NCI-H2196 (cell line): ENCODE results near the gene TSPAN7.

Source experiments
- DNase-seq: peaks from one replicate; lab custom pipeline; 2025; ENCODE audit not compliant: unreplicated experiment; lab: John Stamatoyannopoulos, UW

The TSPAN7 gene, protein sequence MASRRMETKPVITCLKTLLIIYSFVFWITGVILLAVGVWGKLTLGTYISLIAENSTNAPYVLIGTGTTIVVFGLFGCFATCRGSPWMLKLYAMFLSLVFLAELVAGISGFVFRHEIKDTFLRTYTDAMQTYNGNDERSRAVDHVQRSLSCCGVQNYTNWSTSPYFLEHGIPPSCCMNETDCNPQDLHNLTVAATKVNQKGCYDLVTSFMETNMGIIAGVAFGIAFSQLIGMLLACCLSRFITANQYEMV

DNA sequence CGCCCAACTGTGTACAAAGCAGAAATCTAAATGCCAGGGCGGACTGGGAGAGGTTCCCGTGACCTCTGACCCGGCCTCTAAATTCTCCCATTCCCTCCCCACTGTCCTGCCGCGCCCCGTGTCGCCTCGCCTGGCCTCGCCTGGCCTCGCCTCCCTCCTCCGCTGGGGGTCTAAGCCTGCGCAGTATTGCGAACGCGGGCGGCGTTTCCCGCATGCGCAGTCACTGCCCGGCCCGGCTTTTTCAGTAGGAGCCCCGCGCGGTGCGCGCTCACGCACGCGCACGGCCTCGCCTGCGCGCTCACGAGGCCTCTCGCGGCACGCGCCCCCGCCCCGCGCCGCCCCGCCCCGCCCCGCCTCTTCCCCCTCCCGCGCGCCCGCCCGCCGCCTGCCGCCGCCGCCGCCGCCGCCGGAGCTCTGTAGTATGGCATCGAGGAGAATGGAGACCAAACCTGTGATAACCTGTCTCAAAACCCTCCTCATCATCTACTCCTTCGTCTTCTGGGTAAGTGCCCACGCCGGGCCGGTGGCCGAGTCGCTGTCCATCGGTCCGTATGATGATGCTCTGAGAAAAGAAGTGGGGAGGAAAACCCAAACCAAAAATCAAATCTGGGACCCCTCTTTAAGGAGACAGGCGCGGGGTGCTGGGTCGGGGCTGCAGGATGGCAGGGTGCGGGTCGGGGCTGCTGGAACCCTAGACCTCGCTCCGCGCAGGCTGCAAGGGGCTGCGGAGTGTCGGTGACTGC, at the start of gene TSPAN7:
TSS of gene TSPAN7 (plus strand) at position 417 of the 743 bp plus-strand sequence. CDS start at position 422, 5 bp downstream.
- DNase-seq = peak; percentile 71

DNA sequence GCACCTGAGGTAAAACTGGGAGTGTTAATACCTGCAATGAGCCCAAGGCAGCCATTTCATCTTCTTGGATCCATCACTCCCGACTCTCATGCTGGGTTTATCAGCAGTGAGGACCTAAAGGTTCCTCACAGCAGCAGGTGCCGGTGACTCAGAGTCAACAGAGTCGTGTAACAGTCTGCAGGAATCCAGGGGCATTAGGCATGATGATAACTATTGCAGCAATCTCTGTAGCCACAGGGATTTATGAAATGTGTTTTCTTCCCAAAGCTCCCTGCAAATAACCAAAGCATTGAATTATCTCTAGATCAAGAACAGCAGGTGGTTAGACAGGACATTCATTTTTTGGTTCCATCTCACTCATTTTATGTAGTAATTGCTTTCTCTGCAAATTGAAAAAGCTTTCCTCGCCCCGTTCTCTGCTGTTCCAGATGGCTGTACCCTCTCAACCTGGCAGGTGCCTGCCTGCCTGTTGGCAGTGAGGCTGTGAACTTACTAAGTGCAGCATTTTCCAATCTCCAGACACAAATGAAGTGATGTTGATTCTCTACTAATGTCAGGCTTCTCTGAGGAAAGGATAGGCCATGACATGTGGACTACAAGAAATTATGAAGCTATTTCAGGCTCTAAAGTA, 48.1 kb upstream of the TSPAN7 start:
- no peak for DNase-seq

DNA sequence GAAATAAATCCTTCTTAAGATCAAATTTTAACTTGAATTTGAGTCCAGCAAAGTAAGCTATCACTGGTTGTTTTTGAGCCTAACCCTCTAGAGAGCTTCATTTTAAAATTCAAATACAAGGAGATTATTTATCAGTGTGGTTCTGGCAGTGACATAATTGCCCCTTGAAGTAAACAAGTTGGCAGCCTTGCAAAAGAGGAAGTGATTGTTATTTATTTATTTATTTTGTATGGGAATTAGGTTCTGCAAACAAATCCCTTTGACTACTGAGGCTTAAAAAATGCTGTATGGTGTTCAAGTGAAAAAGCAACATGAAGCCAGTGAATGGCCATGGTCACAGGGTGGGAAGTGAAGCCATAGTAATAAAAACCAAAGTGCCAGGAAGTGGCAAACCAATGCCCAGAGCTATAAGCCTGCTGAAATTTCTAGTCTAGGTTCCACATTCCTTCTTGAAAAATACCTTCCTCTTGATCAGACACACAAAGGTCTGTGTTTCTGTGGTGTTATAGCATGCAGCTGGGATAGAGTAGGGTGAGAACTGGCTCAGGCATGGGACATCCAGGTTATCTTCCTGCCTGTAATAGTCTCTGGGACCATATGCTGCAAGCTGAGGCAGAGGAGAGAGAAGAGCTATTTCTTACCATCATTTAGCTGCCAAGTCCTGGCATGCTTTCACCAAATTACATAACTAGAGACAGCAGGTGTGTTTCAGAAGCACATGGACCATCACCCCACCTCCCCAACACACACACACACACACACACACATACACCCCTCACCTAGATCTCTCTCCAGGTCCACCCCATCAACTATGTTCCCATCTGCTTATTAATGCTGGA, 47.1 kb upstream of the TSPAN7 start:
- no peak for DNase-seq

DNA sequence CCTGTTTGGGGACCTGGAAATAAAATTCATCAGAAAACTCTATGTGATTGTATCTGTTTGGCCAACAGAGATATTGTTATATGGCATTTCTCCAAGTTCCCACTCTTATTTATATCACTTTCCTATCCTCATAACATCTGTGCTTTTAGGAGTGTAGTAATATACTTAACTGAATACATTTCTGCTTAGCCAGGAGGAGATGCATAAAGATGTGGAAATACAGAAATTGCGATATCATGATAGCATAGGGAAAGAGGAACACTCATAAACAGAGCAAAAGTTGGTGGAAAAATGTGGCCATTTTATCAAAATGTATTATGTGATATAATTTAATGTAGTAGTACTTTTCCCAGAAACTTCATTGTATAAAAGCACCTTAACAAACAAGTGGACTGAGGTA, 46.1 kb upstream of the TSPAN7 start:
- DNase-seq = no peak

DNA sequence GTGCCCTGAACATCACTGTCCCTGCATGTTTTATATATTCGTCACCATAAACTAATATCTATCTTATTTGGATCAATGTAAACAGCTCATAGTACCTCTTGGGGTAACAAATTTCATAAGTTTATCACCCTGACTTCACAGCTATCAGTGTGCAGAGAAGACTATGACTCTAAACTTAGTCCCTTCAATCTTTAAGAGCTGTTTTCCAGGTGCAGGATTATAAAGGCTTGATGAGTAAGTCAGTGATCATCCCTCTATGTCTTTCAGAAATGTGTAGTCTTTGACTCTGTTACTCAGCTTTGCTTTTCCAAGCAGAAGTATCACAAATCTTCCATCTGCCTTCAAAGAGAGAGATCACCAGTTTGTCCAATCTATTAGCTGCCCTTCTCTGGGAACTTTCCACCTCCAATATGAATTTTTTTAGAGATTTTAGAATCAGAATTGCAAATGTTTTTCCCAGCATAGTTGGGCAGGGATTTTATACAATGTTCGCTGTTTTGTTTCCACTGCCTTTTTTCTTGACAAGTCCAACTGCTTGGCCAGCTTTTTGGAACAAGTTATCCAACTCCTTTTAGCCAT, 45.1 kb upstream of the TSPAN7 start:
- DNase-seq = no peak

DNA sequence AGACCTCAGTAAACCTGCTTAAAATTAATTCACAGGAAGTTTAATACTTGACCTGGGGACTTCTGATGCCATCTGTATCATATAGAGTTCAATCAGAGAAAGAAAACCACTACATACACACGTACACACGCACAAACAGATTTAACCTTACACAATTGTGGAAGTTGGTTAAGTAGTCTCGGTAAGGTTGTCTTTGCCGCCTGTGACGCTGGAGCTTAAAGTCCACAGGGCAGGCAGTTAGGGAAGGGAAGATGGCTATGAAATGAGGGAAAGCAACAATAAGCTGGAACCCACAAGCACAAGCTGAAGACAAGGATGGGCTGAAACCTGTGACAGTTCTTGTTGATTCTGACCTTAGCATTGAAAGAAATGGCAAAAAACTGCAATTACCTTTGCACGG, 41.7 kb upstream of the TSPAN7 start:
- no peak for DNase-seq

DNA sequence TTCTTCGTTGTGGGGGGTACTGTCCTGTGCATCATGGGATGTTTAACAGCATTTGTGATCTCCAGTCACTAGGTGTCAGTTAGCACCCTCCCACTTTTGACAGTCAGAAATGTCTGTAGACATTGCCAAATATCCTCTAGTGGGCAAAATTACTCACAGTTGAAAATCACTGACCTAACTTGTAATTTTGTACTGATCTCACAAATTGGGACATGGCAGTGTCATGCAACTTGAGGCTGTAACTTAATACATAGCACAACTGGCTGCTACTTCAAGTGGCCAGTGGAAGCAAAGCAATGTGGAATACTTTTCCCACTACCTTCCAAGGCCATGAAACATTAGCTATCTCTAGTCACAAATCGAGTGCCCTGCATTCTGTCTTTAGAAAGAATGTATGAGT, 23.2 kb upstream of the TSPAN7 start:
- DNase-seq = no peak

DNA sequence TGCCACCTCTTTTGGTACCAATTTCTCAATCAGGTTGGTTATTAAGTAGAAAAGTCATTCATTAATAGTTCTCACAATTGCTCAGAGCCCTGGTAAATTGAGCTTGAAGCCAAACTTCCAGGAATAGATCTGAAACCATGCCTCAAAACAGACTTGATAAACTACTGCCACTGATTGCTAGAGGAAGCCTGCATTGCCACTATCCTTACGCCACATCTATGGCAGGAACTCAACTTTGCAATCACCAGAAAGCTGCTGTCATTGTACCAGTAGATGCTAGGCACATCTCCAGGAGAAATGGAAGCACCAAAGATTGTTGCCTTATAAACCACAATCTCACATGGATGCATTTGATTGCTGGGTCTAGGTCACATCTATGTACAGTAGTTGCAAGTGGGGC, 21.6 kb upstream of the TSPAN7 start:
- no peak for DNase-seq

DNA sequence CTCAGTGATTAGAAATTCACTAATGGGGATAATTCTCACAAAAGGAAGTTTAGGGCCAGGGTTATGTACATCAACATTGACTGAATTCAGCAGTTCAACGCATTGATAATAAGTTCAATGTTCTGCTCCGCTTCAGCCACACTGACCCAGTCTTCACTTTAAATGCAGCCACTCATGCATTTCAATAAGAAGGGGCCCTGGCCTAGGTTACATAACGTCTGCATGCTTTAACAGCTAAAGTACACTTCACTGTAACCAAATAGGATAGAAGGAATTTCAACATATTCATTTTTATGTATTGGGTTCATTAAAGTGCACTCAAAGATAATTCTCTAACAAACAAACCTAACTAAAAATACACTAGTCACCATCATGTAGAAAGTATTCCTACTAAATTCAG, 12.8 kb upstream of the TSPAN7 start:
- DNase-seq = no peak

DNA sequence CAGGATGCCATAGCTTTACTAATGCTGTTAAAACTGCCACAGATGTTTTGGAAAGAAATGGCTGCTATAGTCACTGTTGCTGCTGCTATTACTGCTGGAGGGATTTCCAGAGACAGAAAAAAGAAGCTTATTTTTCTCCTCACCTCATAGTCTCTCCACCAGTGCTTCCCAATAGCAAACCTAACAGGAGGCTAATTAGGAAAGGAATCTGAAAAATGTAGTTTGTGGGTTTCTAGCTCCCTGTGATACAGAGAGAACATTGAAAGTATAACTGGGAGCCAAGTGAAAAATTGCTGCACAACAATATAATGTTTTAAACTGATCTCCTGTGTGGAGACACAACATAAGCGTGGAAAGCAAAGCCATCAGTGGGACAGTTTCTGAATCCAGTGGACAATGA, 8.6 kb upstream of the TSPAN7 start:
- no peak for DNase-seq

DNA sequence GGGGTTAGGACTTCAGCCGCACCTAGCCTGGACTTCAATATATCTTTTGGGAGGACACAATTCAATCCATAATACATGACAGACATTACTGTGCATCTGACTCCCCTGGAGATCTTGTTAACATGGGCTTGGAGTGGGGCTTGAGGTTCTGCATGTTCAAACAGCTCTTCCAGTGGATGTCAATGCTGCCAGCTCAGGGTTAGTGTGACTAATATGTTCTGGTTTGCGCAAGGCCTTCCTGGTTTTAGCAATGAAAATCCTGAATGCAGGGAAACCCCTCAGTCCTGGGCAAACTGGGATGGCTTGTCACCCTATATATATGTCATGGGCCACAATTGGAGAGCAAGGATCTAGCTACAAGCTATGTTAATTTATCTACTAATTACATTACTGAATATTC, 2.7 kb upstream of the TSPAN7 start:
- no peak for DNase-seq

DNA sequence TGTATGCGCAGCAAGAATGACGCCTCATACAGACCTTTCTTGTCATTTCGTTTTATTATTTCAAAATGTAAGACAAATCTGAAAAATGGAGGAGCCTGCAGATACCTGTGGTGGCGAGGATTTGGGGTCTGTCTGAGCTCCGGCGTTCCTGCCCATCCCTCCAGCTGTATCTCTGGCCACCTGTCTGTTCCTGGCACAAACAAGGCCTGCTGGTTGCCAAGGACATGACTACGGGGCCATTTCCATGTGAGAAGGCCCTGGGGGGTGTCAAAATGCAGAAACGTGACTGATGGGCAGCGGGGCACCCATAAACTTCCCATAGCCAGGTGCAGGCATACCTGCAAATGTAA, 591 bp upstream of the TSPAN7 start:
- DNase-seq = no peak

DNA sequence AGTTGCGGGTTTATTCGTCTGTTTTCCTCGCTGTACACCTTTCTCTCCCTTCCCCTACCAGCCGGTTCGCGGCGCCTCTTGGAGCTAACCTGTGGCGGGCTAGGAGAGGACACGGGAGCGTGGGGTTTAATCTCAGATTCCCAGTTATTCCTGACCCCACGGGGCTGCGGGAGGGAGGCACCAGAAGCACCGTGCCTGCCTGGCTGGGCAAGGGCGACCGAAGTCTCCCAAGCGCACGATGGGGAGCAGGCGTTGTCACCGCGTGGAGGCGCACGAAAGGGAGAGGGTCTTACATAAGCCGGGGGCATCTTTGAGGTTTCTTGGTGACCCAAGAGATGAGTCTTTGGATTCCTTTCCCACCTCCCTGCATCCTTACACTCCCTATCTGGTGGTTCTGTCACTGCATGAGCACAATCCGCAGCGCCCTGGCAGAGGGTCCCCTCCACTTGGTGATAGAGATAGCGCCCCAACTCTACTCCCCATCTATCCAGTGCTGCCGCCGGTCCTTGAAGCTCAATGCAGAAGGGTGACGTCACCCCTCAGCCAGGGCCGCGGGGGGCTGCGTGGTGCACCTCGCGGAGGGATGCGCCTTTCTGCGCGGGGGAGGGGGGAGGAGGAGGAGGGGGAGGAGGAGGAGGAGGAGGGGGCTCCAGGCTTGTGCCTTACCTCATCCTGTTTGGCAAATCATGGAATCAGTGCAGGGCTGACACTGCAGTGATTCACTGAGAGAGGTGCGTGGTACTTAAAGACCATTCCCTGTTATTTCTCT, 793 bp downstream of the TSPAN7 start:
- DNase-seq = no peak

DNA sequence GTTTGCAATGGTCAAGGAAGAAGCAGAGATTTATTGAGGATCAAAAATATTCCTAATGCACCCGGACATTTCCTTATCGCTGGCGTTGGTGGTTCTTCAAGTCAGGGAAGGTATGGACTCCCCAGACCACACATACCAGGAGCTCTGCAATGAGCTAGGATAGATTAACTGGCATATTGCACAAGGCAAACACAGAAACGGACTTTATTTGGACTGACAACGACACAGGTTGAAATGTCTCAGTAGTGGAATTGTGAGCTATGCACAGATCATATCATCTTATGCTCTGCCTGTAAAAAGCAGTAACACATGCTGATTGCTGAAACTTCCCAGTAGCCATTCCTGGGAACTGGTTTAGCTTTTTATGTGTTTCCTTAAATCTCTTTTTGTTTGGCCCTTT, 1.7 kb downstream of the TSPAN7 start:
- no peak for DNase-seq

DNA sequence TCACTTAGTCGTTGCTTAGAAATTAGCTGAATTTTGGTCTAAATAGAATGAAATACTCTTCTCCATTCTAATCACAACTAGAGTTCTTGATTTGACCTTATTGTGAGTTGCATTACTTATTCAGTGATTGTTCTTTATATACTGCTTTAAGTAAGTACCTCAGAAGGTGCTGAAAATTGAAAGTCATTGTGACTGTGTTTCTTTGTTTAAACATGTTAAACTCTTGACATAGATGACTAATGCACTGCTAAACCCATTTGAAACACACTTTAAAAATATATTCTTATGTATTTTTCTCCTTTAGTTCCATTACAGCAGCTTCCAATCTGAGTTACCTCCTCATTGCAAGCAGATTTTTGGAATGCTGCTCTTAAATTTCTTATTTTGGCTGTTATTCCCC, 9.1 kb downstream of the TSPAN7 start:
- no peak for DNase-seq

DNA sequence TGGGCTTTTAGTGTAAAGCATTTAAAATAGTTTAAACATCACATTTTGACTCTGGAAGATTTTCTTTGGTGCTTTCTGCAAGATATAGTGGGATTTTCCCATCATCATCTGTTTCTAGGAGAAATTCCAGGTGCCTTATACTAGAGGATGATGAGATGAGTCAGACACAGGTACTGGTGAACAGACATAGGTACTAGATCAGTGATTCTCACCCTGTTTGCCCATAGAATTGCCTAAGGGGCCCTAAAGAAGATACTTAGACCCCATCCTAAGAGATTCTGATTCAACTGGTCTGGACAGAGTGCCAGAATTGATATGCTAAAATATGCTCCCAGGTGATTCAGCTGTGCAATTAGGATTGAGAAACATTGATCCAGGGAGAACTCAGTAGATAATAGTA, 9.7 kb downstream of the TSPAN7 start:
- no peak for DNase-seq

DNA sequence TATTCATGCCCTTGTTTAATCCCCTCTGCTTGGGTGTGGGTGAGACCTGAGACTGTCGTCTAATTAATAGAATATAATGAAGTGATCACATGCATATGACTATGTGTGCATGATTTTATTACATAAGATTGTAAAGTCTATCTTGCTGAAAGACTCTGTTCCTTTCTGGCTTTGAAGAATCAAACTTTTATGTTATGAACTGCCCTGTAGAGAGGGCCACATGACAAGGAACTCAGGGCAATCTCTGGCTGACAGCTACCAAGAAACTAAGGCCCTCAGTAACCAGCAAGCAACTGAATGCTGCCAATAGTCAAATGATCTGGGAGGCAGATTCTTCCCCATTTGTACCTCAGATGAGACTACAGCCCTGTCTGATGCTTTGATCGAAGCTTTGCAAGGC, 13.5 kb downstream of the TSPAN7 start:
- no peak for DNase-seq

DNA sequence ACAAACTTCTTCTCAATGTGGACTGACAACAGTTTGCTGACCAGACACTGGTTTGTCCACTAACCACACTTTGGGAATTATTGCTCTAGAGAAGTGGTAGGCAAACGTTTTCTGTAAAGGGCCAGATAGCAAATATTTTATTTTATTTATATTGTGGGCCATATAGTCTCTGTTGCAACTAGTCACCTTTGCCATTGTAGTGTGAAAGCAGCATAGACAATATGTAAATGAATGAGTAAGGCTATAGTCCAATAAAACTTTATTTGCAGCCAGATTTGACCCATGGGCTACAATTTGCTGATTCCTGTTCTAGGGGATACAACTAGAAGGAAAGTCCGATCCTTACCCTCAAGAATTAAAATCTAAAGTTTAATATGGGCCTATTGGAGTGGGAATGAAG, 14.5 kb downstream of the TSPAN7 start:
- DNase-seq = no peak

DNA sequence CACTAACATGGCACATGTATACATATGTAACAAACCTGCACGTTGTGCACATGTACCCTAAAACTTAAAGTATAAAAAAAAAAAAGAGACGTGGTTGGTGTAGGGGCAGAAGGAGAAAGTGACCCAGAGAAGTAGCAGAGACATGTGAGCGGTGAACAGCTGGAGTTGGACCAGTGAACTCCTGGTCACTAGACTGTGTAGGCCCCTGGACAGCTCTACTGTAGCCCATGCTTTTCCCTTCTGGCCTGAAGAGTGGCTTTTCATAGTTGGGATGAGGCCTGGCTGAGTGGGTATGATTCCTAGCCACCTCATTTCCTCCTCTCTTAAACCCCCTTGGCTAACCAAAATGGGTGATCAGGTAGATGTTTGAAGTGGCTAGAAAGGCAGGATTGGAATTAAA, 16.4 kb downstream of the TSPAN7 start:
- no peak for DNase-seq

DNA sequence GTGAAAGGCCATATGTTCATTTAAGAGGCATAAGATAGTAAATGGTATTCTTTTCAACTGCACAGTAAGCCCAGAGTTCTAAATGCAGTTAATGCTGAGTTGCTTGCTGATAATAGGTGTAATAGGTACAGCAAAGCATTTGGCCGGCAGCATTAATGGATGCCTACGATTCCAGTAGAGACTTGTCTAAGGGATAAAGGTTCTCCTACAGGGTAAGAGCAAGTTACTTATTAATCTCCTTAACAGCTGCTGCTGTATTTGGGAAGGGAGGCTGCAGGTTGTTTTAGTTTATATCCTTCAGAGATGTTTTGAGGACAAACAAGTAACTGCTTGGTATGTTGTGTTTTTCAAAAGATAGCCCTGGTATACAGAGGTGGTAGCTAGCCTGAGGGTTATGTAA, 16.8 kb downstream of the TSPAN7 start:
- DNase-seq = no peak

DNA sequence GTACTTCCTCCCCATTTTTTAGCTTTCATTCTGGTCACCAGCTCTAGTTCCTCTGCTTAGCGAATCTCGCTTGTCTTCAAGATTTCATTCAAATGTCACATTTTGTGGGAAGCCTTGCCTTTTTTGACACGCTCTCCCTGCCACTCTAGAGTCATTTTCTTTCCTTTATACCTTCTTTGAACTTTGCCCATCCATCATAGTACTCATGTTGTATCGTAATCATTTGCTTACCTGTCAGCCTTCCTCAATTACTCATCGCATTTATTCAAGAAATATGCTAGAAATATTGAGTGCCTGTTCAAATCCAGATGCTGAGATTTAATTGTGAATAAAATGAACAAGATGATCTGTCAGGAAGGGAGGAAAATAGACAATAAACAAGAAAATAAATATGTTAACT, 21.8 kb downstream of the TSPAN7 start:
- DNase-seq = no peak
